Stimulated activated effector memory CD8-positive, alpha-beta T cell treated with anti-CD3 and anti-CD28 coated beads, Interleukin-12 subunit alpha, Interleukin-12 subunit beta, amount 100 ng/mL, for 72 hours (primary cell): ENCODE results near the gene BIRC3.

ENCODE experiments used
- ATAC-seq: fragments of 150-1000 bp; cut with Tn5 transposase; 2 replicates; pipeline ENCODE4 v1.10.0; 2021
- DNase-seq, 2 donors: peaks; one replicate each; pipeline ENCODE4 v3.0.0; 2021 to 2022; ENCODE audit warnings: low spot score in 2 of 2
- H3K27ac Mint-ChIP-seq: one replicate; pipeline ENCODE4 v1.8.0; 2022; ENCODE audit warnings: mild to moderate bottlenecking, mixed read lengths
- H3K36me3 Mint-ChIP-seq: one replicate; pipeline ENCODE4 v1.8.0; 2022; ENCODE audit warnings: mild to moderate bottlenecking, mixed read lengths
- H3K4me1 Mint-ChIP-seq: one replicate; pipeline ENCODE4 v1.8.0; 2022; ENCODE audit warnings: mixed read lengths
- H3K4me3 Mint-ChIP-seq: one replicate; pipeline ENCODE4 v1.8.0; 2022; ENCODE audit warnings: mild to moderate bottlenecking, mixed read lengths
- H3K9me3 Mint-ChIP-seq: one replicate; pipeline ENCODE4 v1.8.0; 2022; ENCODE audit warnings: mixed read lengths

The BIRC3 gene

DNA sequence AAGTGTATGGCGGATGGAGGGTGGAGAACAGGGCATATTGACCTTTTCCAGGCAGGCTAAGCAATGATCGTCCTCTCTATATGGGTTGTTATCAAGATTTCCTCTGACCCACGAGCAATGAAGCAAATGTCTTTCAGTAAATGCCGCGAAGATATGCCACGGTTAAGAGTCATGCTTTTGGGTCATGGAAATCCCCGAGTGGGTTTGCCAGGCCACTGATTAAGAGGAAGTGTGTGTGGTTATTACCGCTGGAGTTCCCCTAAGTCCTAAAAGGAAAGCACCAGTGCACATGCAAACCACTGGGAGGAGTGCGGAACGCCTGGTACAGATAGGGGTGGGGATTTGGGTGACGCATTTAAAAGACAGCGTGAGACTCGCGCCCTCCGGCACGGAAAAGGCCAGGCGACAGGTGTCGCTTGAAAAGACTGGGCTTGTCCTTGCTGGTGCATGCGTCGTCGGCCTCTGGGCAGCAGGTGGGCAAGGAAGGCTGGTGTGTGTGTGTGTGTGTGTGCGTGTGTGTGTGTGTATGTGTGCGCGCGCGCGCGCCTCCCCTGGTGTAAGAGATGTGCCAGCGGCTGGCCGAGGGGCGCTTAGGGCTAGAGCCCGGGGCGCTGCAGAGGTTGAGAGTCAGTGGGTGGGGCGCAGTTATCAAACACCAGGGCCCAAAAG lies at the start of gene BIRC3:
Gene BIRC3, plus strand, starts transcription at position 386 of the 669 bp plus-strand sequence. CDS start 7,026 bp downstream, outside the sequence.
- Mint-ChIP-seq H3K4me1 (peaks cover 49% of the 10 kb centered on the region), H3K27ac (peak within 1 kb of the TSS; percentile 93), H3K4me3 (peak within 1 kb of the TSS; percentile 93), H3K36me3 (peaks cover 60% of the 10 kb centered on the region), H3K9me3 (no peaks in the 10 kb centered on the region)
- peak; percentile 92 for ATAC-seq
- peak; percentile 73 to 97 for DNase-seq

DNA sequence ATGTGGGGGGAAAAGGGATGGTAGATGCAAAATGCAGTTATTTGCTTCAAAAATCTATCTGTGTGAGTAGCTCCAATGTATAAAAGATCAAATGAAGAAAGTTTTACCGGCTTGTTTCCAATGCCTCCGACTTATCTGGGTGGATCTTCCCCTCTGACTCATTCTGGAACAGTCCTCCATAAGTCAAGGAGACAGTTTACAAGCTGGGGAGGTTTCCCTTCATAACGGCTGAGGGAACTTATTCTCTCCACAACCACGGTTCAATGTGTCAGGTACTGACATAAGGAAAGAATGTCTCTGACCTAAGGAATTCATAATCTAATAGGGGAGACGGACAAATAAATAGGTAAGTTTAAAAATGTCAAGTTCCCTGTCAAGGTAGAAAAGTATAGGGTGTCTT lies 49.7 kb upstream of the BIRC3 start:
- ATAC-seq (no peak), DNase-seq (no peak)
- peaks cover 20% of the 10 kb centered on the region for H3K4me1 Mint-ChIP-seq
- H3K4me3 Mint-ChIP-seq = peak overlapping the region; percentile 75
- peaks cover 5% of the 10 kb centered on the region for H3K36me3 Mint-ChIP-seq
- H3K27ac Mint-ChIP-seq = no peak overlapping the region
- H3K9me3 Mint-ChIP-seq = no peaks in the 10 kb centered on the region

DNA sequence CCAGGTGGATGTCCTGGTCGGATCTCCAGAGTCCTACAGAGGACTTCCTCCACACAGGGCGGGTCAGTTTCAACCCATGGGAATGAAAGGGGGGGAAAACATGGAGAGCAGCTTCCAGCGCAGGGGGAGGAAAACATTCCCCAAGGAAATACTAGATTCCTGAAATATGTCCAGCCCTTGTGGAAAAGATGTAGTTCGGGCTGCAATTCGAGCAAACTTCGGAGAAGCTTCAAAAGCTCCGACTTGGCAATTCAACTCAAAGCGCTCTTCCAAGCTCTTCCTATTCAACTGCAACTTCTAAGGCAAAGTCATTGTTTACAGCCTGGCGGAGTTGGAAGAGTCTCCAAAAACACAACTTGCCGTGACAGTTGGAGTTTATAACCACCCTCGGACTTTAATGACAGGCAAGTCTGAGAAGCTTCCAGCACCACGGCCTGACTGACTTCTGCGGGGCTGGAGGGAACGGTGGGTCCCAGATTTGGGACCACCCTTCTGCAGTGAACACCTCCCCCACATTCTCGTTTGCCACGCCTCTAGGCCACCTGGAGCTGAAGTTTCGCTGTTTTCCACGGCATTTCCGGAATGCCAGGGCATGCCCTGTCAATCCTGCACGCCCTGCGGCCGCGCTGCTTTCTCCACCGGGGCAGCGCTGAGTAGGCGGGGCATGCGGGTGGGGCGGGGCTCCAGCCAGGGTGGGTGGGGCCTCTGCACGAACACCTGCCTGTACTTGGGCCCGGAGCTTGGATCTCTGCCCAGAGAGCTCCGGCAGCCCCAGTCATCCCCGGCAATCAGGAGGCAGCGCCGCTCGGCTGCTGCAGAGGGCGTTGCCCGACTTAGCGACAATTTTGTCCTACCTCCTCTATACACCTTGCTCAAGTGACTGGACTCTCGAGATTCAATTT lies 49.0 kb upstream of the BIRC3 start:
- peak overlapping the region; percentile 75 for H3K4me3 Mint-ChIP-seq
- ATAC-seq = peak; percentile 98
- peaks cover 20% of the 10 kb centered on the region for H3K4me1 Mint-ChIP-seq
- H3K27ac Mint-ChIP-seq = peak overlapping the region; percentile 48
- no peaks in the 10 kb centered on the region for H3K9me3 Mint-ChIP-seq
- DNase-seq = peak; percentile 39 to 75
- H3K36me3 Mint-ChIP-seq = peaks cover 5% of the 10 kb centered on the region

DNA sequence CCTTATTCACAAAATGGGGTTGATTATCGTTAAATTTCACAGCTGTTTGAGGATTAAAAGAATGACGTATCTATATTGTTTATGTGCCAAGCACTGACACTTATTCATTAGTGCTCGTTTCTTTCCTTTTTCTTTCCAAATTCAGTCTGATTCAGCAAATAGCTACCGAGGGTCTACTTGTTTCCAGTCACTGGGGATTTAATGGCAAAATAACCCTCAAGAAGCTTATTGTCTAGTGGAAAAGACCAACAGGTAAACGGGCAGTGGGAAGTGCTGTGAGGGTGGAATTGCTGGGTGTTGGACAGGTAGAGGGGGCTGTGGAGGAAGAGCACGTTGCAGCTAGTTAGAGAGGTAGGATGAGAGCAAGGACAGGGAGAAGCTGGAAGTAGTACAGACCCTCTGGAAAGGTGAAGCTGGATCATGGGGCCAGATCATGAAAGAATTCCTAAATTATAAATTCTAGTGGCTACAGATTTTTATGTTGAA lies 48.3 kb upstream of the BIRC3 start:
- no peak for ATAC-seq
- Mint-ChIP-seq H3K9me3 (no peaks in the 10 kb centered on the region), H3K4me1 (peaks cover 20% of the 10 kb centered on the region), H3K27ac (peak overlapping the region; percentile 48), H3K4me3 (peak overlapping the region; percentile 75), H3K36me3 (peaks cover 5% of the 10 kb centered on the region)
- no peak for DNase-seq

DNA sequence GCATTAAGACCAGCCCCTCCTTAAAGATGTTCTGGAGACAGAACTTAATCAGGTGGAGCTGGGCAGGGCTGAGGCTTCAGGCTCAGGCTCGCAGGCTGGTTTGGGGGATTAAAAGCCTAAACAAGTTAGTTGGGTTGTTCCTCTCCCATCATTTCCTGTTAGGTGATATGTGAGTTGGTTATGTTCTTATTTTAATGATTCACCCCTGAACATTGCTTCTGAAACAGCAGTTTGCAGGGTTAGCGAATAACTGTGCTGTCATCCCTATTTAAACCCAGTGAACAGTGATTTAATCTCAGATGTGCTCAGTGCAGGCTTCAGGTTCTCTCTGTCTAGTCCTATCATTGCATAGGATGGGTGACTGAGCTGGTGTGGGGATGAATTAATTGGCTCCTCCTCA lies 47.4 kb upstream of the BIRC3 start:
- no peak overlapping the region for H3K27ac Mint-ChIP-seq
- ATAC-seq (peak; percentile 59), DNase-seq (no peak)

DNA sequence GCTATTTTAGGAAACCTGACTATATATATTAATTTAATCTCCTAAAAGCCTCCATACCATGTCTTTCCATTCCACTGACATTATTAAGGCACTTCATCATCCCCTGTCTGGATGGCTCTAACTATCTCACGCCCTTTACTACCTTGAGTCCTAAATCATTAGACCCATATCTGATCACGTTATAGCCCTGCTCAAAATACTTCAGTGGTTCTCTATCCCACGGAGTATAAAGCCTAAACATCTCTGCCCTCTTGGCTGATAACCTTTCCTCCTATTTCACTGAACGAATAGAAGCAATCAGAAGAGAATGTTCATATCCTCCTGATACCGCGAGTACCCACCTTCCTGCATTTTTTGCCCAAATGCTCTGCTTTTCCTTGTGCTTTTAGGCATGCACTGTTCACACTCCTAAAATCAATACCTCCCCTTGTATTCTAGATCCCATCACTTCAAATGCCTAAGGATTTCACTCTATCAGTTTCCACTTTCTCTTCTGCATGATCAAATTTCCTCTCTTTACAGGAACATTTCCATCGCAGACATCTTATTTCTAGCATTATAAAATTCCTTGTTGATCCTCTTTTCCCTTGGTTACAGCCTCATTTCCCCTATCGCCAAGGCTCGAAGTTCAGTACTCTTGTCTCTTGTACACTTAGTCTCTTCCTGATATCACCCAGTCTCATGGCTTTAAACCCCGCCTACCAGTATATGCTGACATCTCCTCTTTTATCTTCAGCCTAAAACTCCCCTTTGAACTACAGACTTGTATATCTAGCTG lies 45.0 kb upstream of the BIRC3 start:
- Mint-ChIP-seq H3K9me3 (no peaks in the 10 kb centered on the region), H3K4me1 (peaks cover 20% of the 10 kb centered on the region), H3K27ac (no peak overlapping the region), H3K4me3 (no peak overlapping the region), H3K36me3 (peaks cover 5% of the 10 kb centered on the region)
- DNase-seq (no peak), ATAC-seq (no peak)

More for the DNA sequence above, 47.4 kb upstream of the BIRC3 start:
- Mint-ChIP-seq H3K4me3 (peak overlapping the region; percentile 75), H3K36me3 (peaks cover 5% of the 10 kb centered on the region), H3K4me1 (peaks cover 20% of the 10 kb centered on the region), H3K9me3 (no peaks in the 10 kb centered on the region)

DNA sequence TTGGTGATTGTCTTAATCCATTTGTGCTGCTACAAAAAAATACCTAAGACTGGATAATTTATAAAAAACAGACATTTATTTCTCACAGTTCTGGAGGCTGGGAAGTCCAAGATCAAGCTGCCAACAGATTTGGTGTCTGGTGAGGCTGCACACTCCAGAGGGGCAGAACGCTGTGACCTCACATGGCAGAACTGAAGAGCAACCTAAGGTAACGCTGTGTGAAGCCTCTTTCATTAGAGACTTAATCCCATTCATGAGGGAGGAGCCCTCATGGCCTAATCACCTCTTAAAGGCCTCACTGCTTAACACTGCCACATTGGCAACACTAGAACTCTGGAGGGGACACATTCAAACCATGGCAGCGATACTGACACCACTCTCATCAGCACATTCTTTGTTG lies 42.7 kb upstream of the BIRC3 start:
- ATAC-seq (no peak), DNase-seq (no peak)
- no peak overlapping the region for H3K4me3 Mint-ChIP-seq
- no peaks in the 10 kb centered on the region for H3K9me3 Mint-ChIP-seq
- H3K27ac Mint-ChIP-seq = no peak overlapping the region
- H3K4me1 Mint-ChIP-seq = peaks cover 6% of the 10 kb centered on the region
- no peaks in the 10 kb centered on the region for H3K36me3 Mint-ChIP-seq

DNA sequence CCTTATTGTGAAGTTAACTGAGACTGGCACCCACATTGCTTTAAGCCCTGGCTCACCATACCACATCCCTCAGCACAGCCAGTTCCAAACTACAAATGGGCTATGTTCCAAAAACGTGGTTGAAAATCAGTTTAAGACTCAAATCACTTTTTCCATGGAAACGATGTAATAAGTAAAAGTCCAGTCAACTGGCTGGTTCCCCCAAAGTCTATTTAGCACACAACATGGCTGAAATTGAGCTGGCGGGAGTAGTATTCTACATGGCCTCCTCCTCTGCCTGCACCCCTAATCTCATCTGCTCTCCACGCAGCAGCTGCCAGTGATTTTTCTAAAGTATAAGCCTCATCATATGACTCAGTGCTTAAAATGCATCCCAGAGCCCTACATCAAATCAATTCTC lies 40.9 kb upstream of the BIRC3 start:
- Mint-ChIP-seq H3K4me1 (no peaks in the 10 kb centered on the region), H3K9me3 (no peaks in the 10 kb centered on the region), H3K4me3 (no peak overlapping the region), H3K36me3 (no peaks in the 10 kb centered on the region), H3K27ac (no peak overlapping the region)
- DNase-seq (no peak), ATAC-seq (no peak)

DNA sequence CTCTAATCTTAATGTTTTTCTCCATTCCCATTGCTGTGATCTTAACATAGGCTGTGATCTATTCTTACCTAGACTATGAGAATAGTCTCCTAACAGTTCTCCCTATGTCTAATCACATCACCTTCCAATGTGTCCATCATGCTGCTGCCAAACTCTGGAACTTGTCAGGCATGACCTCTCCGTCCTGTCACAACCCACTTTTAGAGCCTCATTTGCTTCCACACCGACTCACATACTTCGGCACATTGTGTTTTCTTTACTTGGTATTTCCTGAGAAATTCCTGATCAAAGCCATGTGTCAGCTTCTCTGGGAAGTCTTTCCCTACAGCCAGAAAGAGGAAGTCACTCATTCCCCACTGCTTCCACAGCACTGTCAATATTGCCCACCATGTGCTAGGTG lies 40.5 kb upstream of the BIRC3 start:
- DNase-seq = no peak
- no peaks in the 10 kb centered on the region for H3K9me3 Mint-ChIP-seq
- H3K4me1 Mint-ChIP-seq = no peaks in the 10 kb centered on the region
- H3K27ac Mint-ChIP-seq = no peak overlapping the region
- ATAC-seq = no peak
- H3K36me3 Mint-ChIP-seq = no peaks in the 10 kb centered on the region
- no peak overlapping the region for H3K4me3 Mint-ChIP-seq

DNA sequence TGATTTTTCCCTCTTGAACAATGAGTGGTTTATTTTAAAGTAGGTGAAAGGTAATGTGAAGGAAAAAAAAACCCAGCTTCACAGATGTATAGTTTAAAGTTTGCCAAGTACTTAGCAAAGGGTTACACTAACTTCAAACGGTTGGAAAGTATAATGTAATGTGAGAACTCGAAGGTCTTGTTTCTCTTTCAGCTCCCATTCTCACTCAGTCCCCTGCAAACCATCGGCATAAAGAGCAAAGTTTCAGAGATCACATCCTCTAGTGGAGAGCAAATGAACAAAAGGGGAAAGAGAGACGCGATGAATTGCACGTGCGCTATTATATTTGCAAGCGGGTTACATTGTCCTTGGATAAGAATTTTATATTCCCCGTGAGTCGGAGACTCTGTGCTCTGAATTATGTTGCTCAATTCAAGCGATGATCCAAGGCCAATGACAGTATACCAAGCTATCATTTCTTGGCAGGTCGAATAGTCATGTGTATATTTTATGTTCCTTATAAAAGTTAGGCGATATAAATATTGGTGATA lies 37.6 kb upstream of the BIRC3 start:
- H3K9me3 Mint-ChIP-seq = no peaks in the 10 kb centered on the region
- DNase-seq (no peak), ATAC-seq (peak; percentile 57)
- H3K27ac Mint-ChIP-seq = no peak overlapping the region
- no peak overlapping the region for H3K4me3 Mint-ChIP-seq
- H3K4me1 Mint-ChIP-seq = no peaks in the 10 kb centered on the region
- H3K36me3 Mint-ChIP-seq = no peaks in the 10 kb centered on the region

DNA sequence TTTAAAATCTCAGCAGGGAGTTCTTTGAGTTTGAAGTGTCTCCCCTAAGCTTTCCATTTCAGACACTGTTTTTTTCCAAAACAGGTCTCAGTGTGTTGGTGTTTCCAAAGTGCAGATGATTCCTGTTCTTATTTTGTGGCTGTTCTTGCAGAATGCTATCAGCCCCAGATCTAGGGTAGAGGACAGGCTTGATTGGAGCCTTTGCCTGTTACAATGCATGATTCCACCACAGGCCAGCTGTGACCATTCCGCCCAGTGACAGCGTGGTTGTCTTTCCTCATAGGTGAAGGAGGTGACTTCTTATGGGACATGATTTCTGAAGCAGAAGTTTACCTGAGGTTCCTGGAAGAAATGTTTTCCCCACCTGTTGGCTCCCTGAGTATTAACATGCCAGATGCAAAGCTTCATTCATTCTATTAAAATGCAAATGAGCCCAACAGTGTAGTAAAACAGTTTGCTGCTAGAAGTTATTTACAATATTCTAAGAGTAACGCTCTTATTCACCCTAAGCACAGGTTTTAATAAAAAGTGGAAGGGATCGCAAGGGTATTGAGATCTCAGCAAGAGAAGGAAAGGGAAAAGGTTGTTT lies 36.9 kb upstream of the BIRC3 start:
- Mint-ChIP-seq H3K36me3 (no peaks in the 10 kb centered on the region), H3K4me1 (no peaks in the 10 kb centered on the region), H3K4me3 (no peak overlapping the region), H3K9me3 (no peaks in the 10 kb centered on the region), H3K27ac (no peak overlapping the region)
- ATAC-seq = no peak
- no peak for DNase-seq

DNA sequence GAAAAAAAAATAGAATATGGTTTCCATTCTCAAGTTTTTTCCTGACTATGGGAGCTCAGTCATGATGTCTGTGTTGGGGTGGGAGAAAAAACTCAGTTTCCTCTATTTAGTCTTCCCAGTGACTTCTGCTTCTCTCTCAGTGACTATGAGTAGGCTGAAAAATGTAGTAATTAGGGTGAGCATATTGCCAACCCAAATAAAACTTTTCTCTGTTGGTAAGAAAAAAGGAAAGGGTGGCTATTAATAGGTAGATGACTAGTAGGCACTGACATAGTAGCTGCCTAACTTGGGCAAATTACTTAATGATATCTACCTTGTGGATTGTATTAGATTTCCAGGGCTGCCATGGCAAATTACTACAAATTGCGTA lies 34.2 kb upstream of the BIRC3 start:
- DNase-seq = no peak

DNA sequence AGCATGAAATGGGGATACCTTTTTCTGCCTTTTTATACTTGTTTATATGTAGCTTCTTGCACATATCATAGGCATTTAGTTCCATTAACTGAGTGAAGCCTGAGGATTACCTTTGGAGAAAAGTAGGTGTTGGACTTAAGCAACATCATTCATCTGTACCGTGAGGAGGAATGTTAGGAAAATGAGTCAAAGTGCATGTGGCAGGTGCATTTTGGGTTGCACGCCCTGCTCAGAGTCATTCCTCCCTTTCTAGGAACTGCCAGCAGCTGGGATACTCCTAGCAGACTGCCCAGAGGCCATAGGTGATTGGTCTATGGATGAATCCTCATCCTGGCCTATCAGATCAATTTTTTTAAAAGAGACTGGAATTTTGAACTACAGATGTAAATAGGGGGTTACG lies 33.3 kb upstream of the BIRC3 start:
- H3K4me1 Mint-ChIP-seq = no peaks in the 10 kb centered on the region

More for the DNA sequence above, 34.2 kb upstream of the BIRC3 start:
- H3K27ac Mint-ChIP-seq = no peak overlapping the region
- no peaks in the 10 kb centered on the region for H3K4me1 Mint-ChIP-seq
- no peaks in the 10 kb centered on the region for H3K9me3 Mint-ChIP-seq
- no peak for ATAC-seq
- H3K36me3 Mint-ChIP-seq = no peaks in the 10 kb centered on the region
- no peak overlapping the region for H3K4me3 Mint-ChIP-seq

DNA sequence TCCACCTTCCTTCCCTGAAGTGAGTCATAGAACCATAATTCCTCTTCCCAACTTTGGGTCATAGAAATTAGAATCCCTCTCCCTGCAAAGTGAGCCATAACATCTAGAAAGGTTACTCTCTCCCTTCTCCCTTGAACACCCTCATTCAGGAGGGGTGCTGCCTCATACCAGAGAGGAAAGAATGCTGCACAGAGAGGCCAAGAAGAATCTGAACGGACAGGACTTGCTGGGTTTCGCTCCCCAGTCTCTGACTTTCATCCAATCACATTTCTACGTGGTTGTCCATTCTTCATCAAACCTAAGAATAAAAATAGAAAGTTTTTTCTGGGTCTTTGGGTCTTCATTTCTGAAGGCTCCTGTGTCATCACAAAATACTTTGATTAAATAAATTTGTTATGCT lies 31.0 kb upstream of the BIRC3 start:
- ATAC-seq (no peak), DNase-seq (no peak)
- no peaks in the 10 kb centered on the region for H3K36me3 Mint-ChIP-seq
- H3K4me3 Mint-ChIP-seq = no peak overlapping the region
- peaks cover 5% of the 10 kb centered on the region for H3K4me1 Mint-ChIP-seq
- no peak overlapping the region for H3K27ac Mint-ChIP-seq
- no peaks in the 10 kb centered on the region for H3K9me3 Mint-ChIP-seq

More for the DNA sequence above, 33.3 kb upstream of the BIRC3 start:
- no peak for DNase-seq
- Mint-ChIP-seq H3K27ac (no peak overlapping the region), H3K9me3 (no peaks in the 10 kb centered on the region), H3K36me3 (no peaks in the 10 kb centered on the region), H3K4me3 (no peak overlapping the region)
- no peak for ATAC-seq
